A549 treated with RU486 at 1 μM for 4 hours (cell line): Measurements from ENCODE around the gene DUS1L. TPM values are rescaled to one million over a fixed set of nuclear protein-coding genes. Genes with fewer than 3 reads are reported as not detected.

Source experiments
- total RNA-seq: library from RNA; stranded (reverse); fragments of 200-300 nt; extraction: Qiagen RNA extraction; gene quantifications from 5 replicates; pipeline ENCODE4 v1.2.3, GENCODE V29; 2022; ENCODE audit warnings: low read depth

Gene DUS1L
- total RNA-seq, result 76.2 to 147 TPM (median 142 TPM) in 5 replicates

DNA sequence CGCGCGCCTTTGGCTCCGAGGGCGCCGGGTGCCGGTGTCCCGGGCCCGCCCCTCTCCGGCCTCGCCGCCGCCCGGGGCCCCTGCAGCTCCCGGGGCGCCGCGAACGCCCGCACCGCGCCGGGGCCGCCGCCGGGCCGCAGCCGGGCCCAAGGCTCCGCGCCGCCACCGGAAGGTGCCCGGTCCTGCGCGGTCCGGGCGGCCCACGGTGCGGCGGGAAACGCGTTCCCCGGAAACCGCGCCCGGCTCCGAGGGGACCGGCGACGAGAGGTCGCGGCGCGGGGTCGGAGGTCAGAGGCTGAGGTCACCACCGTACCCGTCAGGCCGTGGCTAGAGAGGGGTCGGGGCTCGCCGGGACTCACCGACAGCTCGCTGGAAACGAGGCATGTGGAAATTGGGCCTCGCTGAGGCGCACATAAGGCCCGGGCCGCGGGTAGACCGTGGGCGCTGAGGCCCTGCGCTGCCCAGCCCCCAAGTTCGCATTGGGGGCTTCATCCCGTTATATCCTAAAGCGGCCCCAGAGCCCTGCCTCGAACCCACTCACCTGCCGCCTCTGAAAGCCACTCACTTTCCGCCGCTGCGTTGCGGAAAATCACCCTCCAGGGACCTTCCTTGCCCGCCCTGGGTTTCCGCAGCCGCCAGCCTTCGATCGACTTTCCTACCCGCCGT, at the start of gene DUS1L:
Gene DUS1L, minus strand, starts transcription at position 167 of the 666 bp plus-strand sequence. CDS start 745 bp downstream, outside the sequence.

DNA sequence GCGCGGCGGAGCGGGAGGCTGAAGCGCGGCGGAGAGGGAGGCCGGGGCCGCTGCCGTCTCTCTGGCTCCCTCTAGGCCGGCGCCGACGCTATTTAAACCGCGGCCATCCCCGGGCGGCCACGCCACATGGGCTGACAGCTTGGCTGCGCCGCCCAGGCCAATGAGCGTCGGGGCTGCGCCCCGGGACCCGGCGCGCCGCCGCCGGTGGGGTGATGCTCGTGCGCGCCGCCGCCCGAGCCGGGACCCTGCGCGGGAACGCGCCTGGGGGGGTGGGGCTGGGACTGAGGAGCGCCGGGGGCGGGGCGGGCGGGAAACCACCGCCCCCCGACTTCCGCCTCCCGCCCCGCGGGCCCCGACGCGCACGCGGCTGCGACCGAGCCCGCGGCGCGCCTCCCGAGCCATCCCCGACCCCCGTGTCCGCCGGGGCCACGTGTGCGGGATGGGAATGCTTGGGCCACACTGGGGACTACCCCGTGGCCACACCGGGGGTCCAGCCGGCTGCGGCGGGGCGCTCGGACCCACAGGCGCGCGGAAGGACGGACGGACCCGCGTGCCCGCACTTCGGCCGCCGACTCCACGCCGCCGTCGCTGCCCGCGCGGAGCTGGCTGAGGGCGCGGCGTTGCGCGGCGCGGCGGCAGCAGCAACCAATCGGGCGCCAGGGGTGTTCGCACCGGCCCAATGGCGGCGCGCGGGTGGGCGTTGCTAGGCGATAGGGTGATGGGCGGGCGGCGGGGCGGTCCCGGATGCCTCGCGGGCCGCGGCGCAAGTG, 32.8 kb upstream of the DUS1L start, which contains the start of gene FASN:
Gene FASN, minus strand, starts transcription at position 68 of the 770 bp plus-strand sequence. CDS start 1,791 bp downstream, outside the sequence.

DNA sequence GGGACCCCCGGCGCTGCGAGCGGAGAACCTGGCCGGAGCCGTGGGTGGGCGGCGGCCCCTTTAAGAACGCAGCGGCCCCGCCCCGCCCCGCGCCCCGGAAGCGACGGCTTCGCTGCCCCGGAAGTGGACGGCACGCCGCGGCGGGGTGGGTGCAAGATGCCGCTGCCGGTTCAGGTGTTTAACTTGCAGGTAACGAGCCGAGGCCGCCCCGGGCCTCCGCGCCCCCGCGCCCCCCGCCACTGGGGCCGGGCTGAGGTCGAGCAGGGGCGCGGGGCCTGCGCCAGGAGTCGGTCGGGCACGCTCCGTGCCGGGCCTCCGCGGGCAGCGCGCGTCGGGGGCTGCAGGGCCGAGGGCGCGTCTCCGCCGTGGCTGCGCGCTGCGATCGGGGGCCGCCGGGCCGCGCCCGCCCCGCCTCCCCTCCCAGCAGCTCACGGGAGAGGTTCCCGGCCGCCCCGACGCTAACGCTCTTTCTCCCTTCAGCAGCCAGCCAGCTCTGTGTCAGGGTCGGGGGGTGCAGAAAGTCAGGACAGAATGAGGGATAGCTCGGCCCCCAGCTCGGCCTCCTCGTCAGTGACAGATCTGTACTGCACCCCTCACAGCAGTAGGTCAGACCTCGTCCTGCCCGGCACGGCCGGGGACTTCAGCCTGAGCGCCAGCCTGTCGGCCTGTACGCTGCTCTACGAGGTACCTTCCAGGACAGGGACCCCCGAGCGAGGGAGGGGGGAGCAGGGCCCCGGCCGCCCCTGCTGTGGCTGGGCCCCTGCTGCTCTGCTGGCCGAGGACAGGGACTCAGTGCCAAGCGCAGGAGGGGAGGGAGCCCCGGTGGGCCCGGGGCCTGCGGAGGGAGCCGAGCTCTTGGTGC, 13.6 kb downstream of the DUS1L start, which contains the start of the genes GPS1 and RFNG:
Gene GPS1, plus strand, starts transcription at position 123 of the 862 bp plus-strand sequence. Its CDS starts 34 bp downstream, at position 157.
Gene RFNG, minus strand, starts transcription at position 36 of the 862 bp plus-strand sequence. CDS start 45 bp downstream, outside the sequence.

DNA sequence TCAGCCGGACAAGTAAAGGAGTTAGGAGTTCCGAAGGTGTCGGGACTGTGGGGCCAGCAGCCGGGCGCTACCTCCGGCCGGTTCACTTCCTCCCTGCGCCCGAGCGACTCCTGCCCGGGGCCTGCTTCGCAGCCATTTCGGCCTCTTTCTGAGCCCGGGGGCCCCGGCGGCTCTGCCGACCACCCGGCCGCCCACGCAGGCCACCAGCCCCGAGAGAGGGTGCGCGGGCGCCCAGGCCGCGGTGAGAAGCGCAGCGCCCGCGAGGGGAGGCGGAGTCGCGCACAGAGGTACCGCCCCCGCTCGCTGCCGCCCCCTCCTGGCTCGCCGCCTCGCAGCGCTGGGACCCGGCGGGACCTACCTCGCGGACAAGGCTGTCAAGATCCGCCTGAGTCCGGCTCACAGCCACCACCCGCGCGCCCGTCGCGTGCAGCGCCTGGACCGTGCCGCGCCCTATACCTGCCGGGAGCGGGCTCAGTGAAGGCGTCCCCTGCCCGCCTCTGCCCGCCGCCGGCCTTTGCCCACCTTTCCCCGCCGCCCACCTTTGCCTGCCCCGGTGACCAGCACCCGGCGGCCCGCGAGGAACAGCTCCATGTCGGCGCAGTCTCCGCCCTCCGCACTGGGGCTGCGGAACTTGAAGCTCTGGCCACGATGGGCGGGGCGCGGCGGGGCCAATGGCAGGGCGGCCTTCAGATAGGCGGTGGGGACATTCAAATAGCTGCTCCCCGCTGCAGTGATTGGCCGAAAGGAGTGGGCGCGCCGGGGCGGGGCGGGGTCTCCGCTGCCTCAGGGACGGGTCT, 28.3 kb downstream of the DUS1L start, which contains the start of gene DCXR:
Gene DCXR, minus strand, starts transcription at position 606 of the 797 bp plus-strand sequence. Its CDS starts 15 bp downstream, at position 591.

DNA sequence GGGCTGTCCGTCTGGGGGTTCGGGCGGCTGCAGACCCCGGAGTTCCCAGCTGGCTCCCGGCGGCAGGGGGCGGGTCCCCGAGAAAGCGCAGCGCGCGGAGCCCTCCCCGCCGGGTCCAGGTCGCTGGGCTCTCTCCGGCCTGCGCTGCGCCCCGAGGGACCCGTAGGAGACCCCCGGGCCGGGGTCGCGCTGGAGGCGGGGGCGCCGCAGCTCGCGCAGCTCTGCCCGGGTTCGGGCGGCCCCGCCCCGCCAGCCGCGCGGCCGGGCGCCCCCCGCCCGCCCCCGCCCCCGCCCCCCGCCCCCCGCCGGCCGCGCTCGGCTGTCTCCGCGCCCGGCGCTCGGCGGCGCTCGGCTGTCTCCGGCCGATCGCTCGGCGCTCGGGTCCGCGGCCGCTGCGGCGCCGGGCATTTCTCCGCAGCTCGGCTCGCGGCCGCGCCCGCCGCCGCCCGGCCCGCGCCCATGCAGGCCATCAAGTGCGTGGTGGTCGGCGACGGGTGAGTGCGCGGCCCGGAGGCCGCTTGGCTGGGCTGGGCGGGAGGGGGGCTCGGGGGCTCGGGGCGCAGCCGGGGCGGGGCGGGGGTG, 34.2 kb downstream of the DUS1L start, which contains the start of gene RAC3:
Gene RAC3, plus strand, starts transcription at position 376 of the 582 bp plus-strand sequence. Its CDS starts 84 bp downstream, at position 460.

DNA sequence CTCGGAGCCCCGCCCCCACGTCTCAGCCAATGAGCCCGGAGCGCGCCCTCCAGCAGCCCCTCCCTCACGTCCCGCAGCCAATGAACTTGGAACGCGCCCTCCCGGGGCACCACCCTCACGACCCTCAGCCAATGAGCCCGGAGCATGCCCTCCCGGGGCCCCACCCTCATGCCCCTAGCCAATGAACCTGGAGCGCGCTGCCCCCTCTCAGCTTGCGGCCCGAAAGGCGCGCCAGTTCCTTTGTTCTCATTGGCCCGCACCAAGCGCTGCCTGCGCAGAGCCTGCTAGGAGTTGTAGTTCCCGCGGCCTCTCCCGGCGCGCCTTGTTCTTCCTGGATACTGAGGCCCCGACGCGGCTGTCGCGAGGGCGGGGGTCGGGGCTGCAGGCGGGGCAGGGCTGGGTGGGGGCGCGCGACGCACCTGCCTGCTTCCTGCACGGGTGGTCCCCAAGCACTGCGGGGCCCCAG, 42.6 kb downstream of the DUS1L start, which contains the start of gene LRRC45:
Gene LRRC45, plus strand, starts transcription at position 325 of the 466 bp plus-strand sequence. CDS start 339 bp downstream, outside the sequence.

DNA sequence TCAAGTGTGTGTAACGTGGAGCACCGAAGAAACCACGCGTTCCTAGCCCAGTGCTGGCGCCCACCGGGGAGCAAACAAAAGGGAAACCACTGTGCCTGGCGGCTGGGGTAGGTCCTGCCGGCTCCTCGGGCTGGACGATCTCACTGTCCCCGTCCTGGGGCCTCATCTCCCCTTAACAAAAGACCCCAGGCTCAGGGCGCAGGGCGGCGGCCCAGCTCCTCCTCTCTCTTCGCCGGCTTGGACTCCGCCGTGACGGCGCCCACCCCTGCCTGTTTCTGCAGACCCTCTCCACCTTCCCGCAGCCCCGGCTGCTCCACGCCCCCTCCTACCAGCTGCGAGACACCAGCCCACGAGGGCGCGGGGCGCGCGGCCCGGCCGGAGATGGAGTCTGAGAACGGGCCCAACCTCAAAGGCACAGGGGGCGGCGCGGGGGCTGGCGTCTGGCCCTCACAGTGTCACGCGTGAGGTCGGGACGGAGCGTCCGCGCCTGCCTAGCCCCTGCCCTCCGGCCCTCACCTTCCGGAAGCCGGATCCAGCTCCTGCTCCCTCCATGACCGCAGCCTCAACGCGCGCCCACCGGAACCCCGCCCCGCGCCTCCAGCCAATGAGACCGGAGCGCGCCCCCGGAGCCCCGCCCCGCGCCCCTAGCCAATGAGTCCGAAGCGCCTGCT, 43.2 kb downstream of the DUS1L start, which contains the start of gene CENPX:
Gene CENPX, minus strand, starts transcription at position 569 of the 671 bp plus-strand sequence. Its CDS starts 17 bp downstream, at position 552.

Other genes with a start within 250 kb of the DUS1L start
- 75.2 to 107 TPM (median 93.2 TPM) in 5 replicates for gene MCRIP1, start 232.5 kb downstream of the DUS1L start, total RNA-seq
- 0.27 to 0.61 TPM (median 0.32 TPM) in 3 of 5 replicates, not detected in the others for gene PPP1R27, start 230.8 kb downstream of the DUS1L start, total RNA-seq
- 695 to 762 TPM (median 718 TPM) in 5 replicates for gene P4HB, start 205.3 kb downstream of the DUS1L start, total RNA-seq
- gene ARHGDIA, start 194.5 kb downstream of the DUS1L start, total RNA-seq, result 531 to 682 TPM (median 648 TPM) in 5 replicates
- gene ALYREF, start 174.2 kb downstream of the DUS1L start, total RNA-seq, result 176 to 263 TPM (median 250 TPM) in 5 replicates
- 190 to 300 TPM (median 289 TPM) in 5 replicates for gene ANAPC11, start 174.1 kb downstream of the DUS1L start, total RNA-seq
- gene NPB, start 163.6 kb downstream of the DUS1L start, total RNA-seq, result 0.38 to 0.73 TPM (median 0.45 TPM) in 5 replicates
- 11.9 to 16.6 TPM (median 14.1 TPM) in 5 replicates for gene PCYT2, start 154.4 kb downstream of the DUS1L start, total RNA-seq
- gene SIRT7, start 147.6 kb downstream of the DUS1L start, total RNA-seq, result 27.7 to 47.8 TPM (median 43.4 TPM) in 5 replicates
- 31.6 to 46.1 TPM (median 44.6 TPM) in 5 replicates for gene MAFG, start 138.1 kb downstream of the DUS1L start, total RNA-seq
- gene PYCR1, start 128.5 kb downstream of the DUS1L start, total RNA-seq, result 59.4 to 91.2 TPM (median 87.0 TPM) in 5 replicates
- gene MYADML2, start 118.6 kb downstream of the DUS1L start, total RNA-seq, result not detected in 5 replicates
- 0.14 to 0.32 TPM (median 0.26 TPM) in 5 replicates for gene NOTUM, start 104.6 kb downstream of the DUS1L start, total RNA-seq
- 20.0 to 29.3 TPM (median 27.1 TPM) in 5 replicates for gene ASPSCR1, start 88.2 kb downstream of the DUS1L start, total RNA-seq
- gene CENPX, start 42.9 kb downstream of the DUS1L start, total RNA-seq, result 138 to 205 TPM (median 189 TPM) in 5 replicates
- gene LRRC45, start 42.5 kb downstream of the DUS1L start, total RNA-seq, result 8.8 to 16.1 TPM (median 14.6 TPM) in 5 replicates
- gene RAC3, start 34.1 kb downstream of the DUS1L start, total RNA-seq, result 24.7 to 40.1 TPM (median 34.9 TPM) in 5 replicates
- 64.9 to 106 TPM (median 95.3 TPM) in 5 replicates for gene DCXR, start 28.1 kb downstream of the DUS1L start, total RNA-seq
- 16.8 to 25.3 TPM (median 23.1 TPM) in 5 replicates for gene RFNG, start 14.0 kb downstream of the DUS1L start, total RNA-seq
- gene GPS1, start 13.9 kb downstream of the DUS1L start, total RNA-seq, result 94.9 to 150 TPM (median 141 TPM) in 5 replicates
- 91.1 to 136 TPM (median 131 TPM) in 5 replicates for gene FASN, start 32.4 kb upstream of the DUS1L start, total RNA-seq
- 16.0 to 26.7 TPM (median 25.6 TPM) in 5 replicates for gene CCDC57, start 147.0 kb upstream of the DUS1L start, total RNA-seq
- gene SLC16A3, start 163.2 kb upstream of the DUS1L start, total RNA-seq, result 80.8 to 123 TPM (median 106 TPM) in 5 replicates
- 138 to 180 TPM (median 174 TPM) in 5 replicates for gene CSNK1D, start 207.9 kb upstream of the DUS1L start, total RNA-seq